ENCODE measurements around the gene TTC7B.

TTC7B gene

DNA sequence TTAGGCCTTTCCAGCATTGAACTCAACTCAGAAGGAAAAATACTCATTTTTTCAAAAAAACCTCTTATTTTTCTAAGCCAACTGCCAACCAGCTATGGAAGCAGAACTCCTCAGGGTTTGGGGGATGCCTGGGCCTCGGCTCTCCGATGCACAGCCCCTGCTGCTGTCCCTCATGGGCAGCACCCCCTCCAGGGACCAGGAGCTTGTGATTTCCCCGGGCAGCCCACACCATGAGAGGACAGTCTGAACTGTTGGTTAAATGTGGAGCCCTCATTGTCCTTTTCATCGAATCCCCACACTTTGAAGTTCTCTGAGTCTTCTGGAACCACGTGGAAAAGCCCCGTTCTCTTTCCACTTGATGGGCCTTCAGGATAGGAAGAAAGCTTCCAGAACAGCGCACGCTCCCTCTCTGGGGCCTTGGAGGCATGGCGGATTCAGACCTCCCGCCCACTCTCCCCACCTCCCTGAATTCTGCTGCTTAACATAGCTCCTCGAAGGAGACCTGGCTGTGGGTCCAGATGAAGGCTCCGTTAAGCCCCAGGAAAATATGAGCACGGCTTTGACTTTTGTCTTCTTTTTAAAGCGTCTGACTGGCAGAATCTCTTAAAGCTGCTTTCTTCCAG is 262.8 kb downstream of the TTC7B start:
- no peaks in the 10 kb centered on the region for H3K79me2 ChIP-seq
- H3K4me2 ChIP-seq (ENCODE audit: low read length): no peak overlapping the region
- H3K27me3 ChIP-seq (ENCODE audit: control insufficient read depth, insufficient read depth, low read length): no peaks in the 10 kb centered on the region
- peaks cover 13% of the 10 kb centered on the region for H3K4me1 ChIP-seq
- no peaks in the 10 kb centered on the region for H3K9me3 ChIP-seq (ENCODE audit: control insufficient read depth, low read length)
- no peak overlapping the region for H3K9ac ChIP-seq
- TF ChIP-seq, protein P1, sequence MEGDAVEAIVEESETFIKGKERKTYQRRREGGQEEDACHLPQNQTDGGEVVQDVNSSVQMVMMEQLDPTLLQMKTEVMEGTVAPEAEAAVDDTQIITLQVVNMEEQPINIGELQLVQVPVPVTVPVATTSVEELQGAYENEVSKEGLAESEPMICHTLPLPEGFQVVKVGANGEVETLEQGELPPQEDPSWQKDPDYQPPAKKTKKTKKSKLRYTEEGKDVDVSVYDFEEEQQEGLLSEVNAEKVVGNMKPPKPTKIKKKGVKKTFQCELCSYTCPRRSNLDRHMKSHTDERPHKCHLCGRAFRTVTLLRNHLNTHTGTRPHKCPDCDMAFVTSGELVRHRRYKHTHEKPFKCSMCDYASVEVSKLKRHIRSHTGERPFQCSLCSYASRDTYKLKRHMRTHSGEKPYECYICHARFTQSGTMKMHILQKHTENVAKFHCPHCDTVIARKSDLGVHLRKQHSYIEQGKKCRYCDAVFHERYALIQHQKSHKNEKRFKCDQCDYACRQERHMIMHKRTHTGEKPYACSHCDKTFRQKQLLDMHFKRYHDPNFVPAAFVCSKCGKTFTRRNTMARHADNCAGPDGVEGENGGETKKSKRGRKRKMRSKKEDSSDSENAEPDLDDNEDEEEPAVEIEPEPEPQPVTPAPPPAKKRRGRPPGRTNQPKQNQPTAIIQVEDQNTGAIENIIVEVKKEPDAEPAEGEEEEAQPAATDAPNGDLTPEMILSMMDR (IDR thresholded peaks at IDR 0.05): no peak
- no peaks in the 10 kb centered on the region for H3K36me3 ChIP-seq (ENCODE audit: control insufficient read depth, insufficient read depth, low read length)
- H3K27ac ChIP-seq: no peak overlapping the region
- H2AFZ ChIP-seq: no peak overlapping the region
- no peak overlapping the region for H3K4me3 ChIP-seq (ENCODE audit: low read depth, low read length)

DNA sequence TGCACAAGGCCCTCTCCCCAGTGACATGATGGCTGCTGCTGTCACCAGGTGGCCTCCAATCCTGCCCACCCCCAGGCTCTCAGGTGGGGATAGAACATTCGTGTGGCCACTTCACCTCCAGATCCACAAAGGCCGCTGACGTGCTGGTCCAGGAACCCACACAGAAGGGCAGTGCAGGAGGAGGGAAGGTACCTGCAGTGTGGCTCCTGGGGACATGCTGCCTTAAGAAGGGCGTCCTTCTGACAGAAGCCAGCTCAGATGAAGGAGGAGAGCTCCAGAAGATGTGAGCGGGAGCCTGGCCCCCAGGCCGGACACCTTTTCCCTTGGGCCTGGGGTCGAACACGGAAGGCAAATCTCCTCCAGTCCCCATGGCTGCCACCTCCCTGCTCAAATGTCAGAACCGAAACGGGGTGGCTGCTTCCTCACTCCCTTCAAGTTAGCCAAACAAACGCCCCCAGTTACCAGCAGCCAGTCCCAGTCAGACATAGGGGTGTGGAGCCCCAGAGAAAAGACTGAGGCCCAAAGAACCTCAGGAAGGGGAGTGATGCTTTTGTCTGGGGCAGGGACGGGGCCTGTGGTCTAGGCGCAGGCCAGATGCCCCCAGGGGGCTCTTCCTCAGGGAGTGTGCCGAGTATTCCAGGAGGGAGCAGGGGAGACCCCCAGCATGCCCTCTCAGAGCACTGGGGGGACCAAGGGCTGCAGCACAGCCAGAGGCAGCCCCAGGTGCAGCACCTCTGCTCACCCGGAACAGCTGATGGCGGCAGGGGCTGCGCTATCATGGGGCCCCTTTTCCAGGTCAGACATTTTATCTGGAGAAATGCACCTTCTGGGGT is 263.5 kb downstream of the TTC7B start:
- Histone ChIP-seq H3K4me2 (ENCODE audit: low read length) (no peak overlapping the region), H3K27ac (no peak overlapping the region), H2AFZ (no peak overlapping the region), H3K36me3 (ENCODE audit: control insufficient read depth, insufficient read depth, low read length) (no peaks in the 10 kb centered on the region), H3K4me1 (peaks cover 13% of the 10 kb centered on the region), H3K9me3 (ENCODE audit: control insufficient read depth, low read length) (no peaks in the 10 kb centered on the region), H3K27me3 (ENCODE audit: control insufficient read depth, insufficient read depth, low read length) (no peaks in the 10 kb centered on the region), H3K79me2 (no peaks in the 10 kb centered on the region), H3K4me3 (ENCODE audit: low read depth, low read length) (no peak overlapping the region), H3K9ac (no peak overlapping the region)
- TF ChIP-seq, protein P1 (IDR thresholded peaks at IDR 0.05): no peak

DNA sequence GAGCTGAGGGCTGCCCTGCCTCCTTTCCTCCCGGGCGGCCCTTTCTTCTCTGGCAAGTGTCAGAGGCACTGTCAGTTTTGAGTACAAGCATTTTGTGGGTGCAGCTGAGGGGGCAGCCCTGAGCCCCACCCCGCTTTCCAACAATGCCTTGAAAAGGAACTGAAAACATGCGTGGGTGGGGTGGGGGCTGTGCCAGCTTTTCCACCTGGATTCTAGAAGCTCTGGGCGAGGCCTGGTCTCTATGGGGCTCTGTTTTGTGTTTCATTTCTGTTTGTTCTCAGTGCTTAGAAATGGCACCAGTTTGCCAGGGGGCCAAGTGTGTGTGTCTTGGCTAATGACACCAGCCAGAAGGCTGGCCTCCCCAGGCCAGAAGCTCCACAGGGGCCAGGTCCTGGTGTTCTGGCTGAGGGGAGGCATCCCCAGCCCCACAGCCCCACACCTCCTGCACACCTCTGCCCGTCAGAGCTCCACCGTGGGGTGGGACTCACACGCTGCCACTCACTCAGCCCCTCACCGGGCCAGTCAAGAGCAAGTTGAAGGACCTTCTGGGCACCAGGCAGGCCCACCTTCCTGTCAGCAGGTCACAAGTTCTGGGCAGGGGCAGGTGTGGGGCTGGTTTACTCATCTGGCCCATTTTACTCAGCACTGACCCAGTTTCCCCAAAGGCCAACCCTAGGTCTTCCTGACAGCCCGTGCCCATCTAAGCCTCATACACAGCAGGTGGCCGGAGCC is 264.3 kb downstream of the TTC7B start:
- Histone ChIP-seq H3K4me1 (peaks cover 13% of the 10 kb centered on the region), H3K79me2 (no peaks in the 10 kb centered on the region), H3K9ac (no peak overlapping the region), H3K9me3 (ENCODE audit: control insufficient read depth, low read length) (no peaks in the 10 kb centered on the region), H3K4me3 (ENCODE audit: low read depth, low read length) (no peak overlapping the region), H3K4me2 (ENCODE audit: low read length) (no peak overlapping the region), H3K27me3 (ENCODE audit: control insufficient read depth, insufficient read depth, low read length) (no peaks in the 10 kb centered on the region), H2AFZ (no peak overlapping the region), H3K36me3 (ENCODE audit: control insufficient read depth, insufficient read depth, low read length) (no peaks in the 10 kb centered on the region), H3K27ac (no peak overlapping the region)
- TF ChIP-seq, protein P1 (IDR thresholded peaks at IDR 0.05): no peak

DNA sequence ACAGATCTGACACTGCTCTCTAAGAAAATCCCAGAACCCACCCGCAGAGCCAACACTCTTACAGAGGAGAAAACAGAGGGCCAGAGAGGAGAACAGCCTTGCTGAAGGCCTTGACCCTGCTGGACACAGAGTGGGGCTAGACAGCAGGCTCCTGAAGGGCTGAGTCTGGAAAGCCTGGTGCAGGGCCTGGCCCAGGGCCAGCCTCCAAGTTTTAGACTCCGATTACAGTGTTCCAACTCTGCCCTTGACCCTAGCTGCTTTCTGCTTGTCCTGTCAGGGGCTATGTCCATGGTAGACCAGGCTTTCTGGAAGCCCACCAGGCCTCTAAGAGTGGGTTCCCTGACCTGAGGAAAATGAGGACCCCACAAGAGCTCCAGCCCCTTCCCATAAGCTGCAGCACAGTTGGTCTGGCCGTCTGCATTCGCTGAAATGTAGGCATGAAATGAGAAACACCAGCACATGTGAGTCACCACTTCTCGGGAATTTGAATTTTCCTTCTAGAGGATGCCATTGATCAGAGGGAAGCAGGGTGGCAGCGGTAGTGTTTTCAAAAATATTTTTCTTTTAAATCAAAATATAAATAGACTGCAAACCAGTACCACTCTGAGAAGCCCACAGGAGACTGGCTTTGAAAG is 265.0 kb downstream of the TTC7B start:
- no peak overlapping the region for H2AFZ ChIP-seq
- no peaks in the 10 kb centered on the region for H3K27me3 ChIP-seq (ENCODE audit: control insufficient read depth, insufficient read depth, low read length)
- no peak overlapping the region for H3K4me3 ChIP-seq (ENCODE audit: low read depth, low read length)
- H3K36me3 ChIP-seq (ENCODE audit: control insufficient read depth, insufficient read depth, low read length): no peaks in the 10 kb centered on the region
- peaks cover 13% of the 10 kb centered on the region for H3K4me1 ChIP-seq
- no peaks in the 10 kb centered on the region for H3K79me2 ChIP-seq
- H3K4me2 ChIP-seq (ENCODE audit: low read length): no peak overlapping the region
- no peaks in the 10 kb centered on the region for H3K9me3 ChIP-seq (ENCODE audit: control insufficient read depth, low read length)
- TF ChIP-seq, protein P1 (IDR thresholded peaks at IDR 0.05): no peak
- H3K9ac ChIP-seq: no peak overlapping the region
- no peak overlapping the region for H3K27ac ChIP-seq

All from parathyroid adenoma (tissue), 2 donors.